HUES64 (cell line): Measurements from ENCODE around the gene CCNG1.
"Not testable (repeated sequence)": the region's sequence is repeated elsewhere in the genome, so short reads cannot be mapped to it uniquely, and the experiment has no call there.

Experiments used
- H3K27ac ChIP-seq: 2 replicates; pipeline ENCODE4 v1.7.0; 2013; ENCODE audit warnings: low read depth, low read length, inconsistent platforms
- H3K27me3 ChIP-seq: 2 replicates; pipeline ENCODE4 v1.6.1; 2013; ENCODE audit warnings: mild to moderate bottlenecking, low read length; ENCODE audit not compliant: insufficient read depth
- H3K36me3 ChIP-seq: 2 replicates; pipeline ENCODE4 v1.6.1; 2013; ENCODE audit warnings: mild to moderate bottlenecking, low read length; ENCODE audit not compliant: insufficient read depth
- H3K4me1 ChIP-seq: 2 replicates; pipeline ENCODE4 v1.6.1; 2013; ENCODE audit warnings: mild to moderate bottlenecking, low read length, moderate library complexity; ENCODE audit not compliant: insufficient read depth
- H3K4me3 ChIP-seq: 2 replicates; pipeline ENCODE4 v1.5.1; 2013; ENCODE audit warnings: mild to moderate bottlenecking, low read length, moderate library complexity
- H3K9ac ChIP-seq: 2 replicates; pipeline ENCODE4 v1.6.1; 2013; ENCODE audit warnings: mild to moderate bottlenecking, low read depth, low read length
- H3K9me3 ChIP-seq: 2 replicates; pipeline ENCODE4 v1.6.1; 2013; ENCODE audit warnings: low read depth, low read length; ENCODE audit not compliant: insufficient read depth
- WGBS: fragments of 150-250, 120-280 bp; methylation state at CpG from one replicate; pipeline ENCODE4 v1.1.7; 2013; ENCODE audit warnings: missing lambda C conversion rate; 5-methylcytosine and 5-hydroxymethylcytosine counted together

CCNG1 gene

GRCh38 chr5:163409384-163409783 lies 28.0 kb upstream of the CCNG1 start:
- H3K4me3 ChIP-seq: no peak overlapping the region
- no peak overlapping the region for H3K9ac ChIP-seq
- H3K27me3 ChIP-seq: no peaks in the 10 kb centered on the region
- no peak overlapping the region for H3K27ac ChIP-seq
- no peaks in the 10 kb centered on the region for H3K36me3 ChIP-seq
- no peaks in the 10 kb centered on the region for H3K4me1 ChIP-seq
- WGBS: 92% methylated on average over 6 of the region's 6 CpGs
- no peaks in the 10 kb centered on the region for H3K9me3 ChIP-seq

- WGBS: 92% methylated on average over 2 of the region's 2 CpGs
- Histone ChIP-seq H3K4me3 (no peak overlapping the region), H3K9me3 (no peaks in the 10 kb centered on the region), H3K4me1 (0 out of 2 replicates have a peak, but pooled peaks cover 2% of the 10 kb centered on the region), H3K27me3 (no peaks in the 10 kb centered on the region), H3K36me3 (no peaks in the 10 kb centered on the region), H3K9ac (no peak overlapping the region), H3K27ac (no peak overlapping the region)
Observed at GRCh38 chr5:163410505-163410904, 26.9 kb upstream of the CCNG1 start.

GRCh38 chr5:163415673-163416072 lies 21.7 kb upstream of the CCNG1 start:
- H3K9ac ChIP-seq, H3K27ac ChIP-seq, H3K9me3 ChIP-seq, H3K36me3 ChIP-seq, H3K27me3 ChIP-seq, H3K4me1 ChIP-seq: not testable (repeated sequence)
- H3K4me3 ChIP-seq: peak overlapping the region; percentile 31
- WGBS: 17% methylated on average over 15 of the region's 15 CpGs

- no peaks in the 10 kb centered on the region for H3K9me3 ChIP-seq
- 93% methylated on average over 1 of the region's 1 CpG for WGBS
- H3K9ac ChIP-seq: no peak overlapping the region
- no peak overlapping the region for H3K4me3 ChIP-seq
- no peaks in the 10 kb centered on the region for H3K27me3 ChIP-seq
- H3K4me1 ChIP-seq: no peaks in the 10 kb centered on the region
- H3K27ac ChIP-seq: no peak overlapping the region
- no peaks in the 10 kb centered on the region for H3K36me3 ChIP-seq
Observed at GRCh38 chr5:163424836-163425235, 12.6 kb upstream of the CCNG1 start.

GRCh38 chr5:163426128-163426527 lies 11.3 kb upstream of the CCNG1 start:
- H3K9me3 ChIP-seq, H3K4me3 ChIP-seq, H3K27me3 ChIP-seq, H3K27ac ChIP-seq, H3K9ac ChIP-seq, H3K36me3 ChIP-seq, H3K4me1 ChIP-seq: not testable (repeated sequence)
- 97% methylated on average over 4 of the region's 4 CpGs for WGBS

GRCh38 chr5:163432544-163432943 lies 4.9 kb upstream of the CCNG1 start:
- Histone ChIP-seq H3K9me3 (no peaks in the 10 kb centered on the region), H3K4me1 (peaks cover 10% of the 10 kb centered on the region), H3K27ac (no peak overlapping the region), H3K9ac (no peak overlapping the region), H3K27me3 (no peaks in the 10 kb centered on the region), H3K4me3 (no peak overlapping the region), H3K36me3 (no peaks in the 10 kb centered on the region)
- 98% methylated on average over 1 of the region's 1 CpG for WGBS

GRCh38 chr5:163433271-163433670 lies 4.1 kb upstream of the CCNG1 start:
- Histone ChIP-seq H3K4me1 (peaks cover 10% of the 10 kb centered on the region), H3K9me3 (no peaks in the 10 kb centered on the region), H3K4me3 (no peak overlapping the region), H3K27me3 (no peaks in the 10 kb centered on the region), H3K27ac (no peak overlapping the region; the same call in 1 of the 2 replicates), H3K9ac (no peak overlapping the region), H3K36me3 (no peaks in the 10 kb centered on the region)
- WGBS: 81% methylated on average over 5 of the region's 5 CpGs

- WGBS: 92% methylated on average over 2 of the region's 3 CpGs
- no peak overlapping the region for H3K9ac ChIP-seq
- H3K27me3 ChIP-seq: no peaks in the 10 kb centered on the region
- H3K36me3 ChIP-seq: peaks cover 6% of the 10 kb centered on the region
- H3K4me3 ChIP-seq: no peak overlapping the region
- H3K9me3 ChIP-seq: no peaks in the 10 kb centered on the region
- H3K4me1 ChIP-seq: peaks cover 15% of the 10 kb centered on the region
- no peak overlapping the region for H3K27ac ChIP-seq
Observed at GRCh38 chr5:163434401-163434866, 3.0 kb upstream of the CCNG1 start.

GRCh38 chr5:163436515-163436914 lies 880 bp upstream of the CCNG1 start:
- Histone ChIP-seq H3K4me3 (peak overlapping the region; percentile 77), H3K36me3 (peaks cover 27% of the 10 kb centered on the region), H3K4me1 (peaks cover 26% of the 10 kb centered on the region), H3K27me3 (no peaks in the 10 kb centered on the region), H3K27ac (peak overlapping the region; percentile 46), H3K9me3 (no peaks in the 10 kb centered on the region), H3K9ac (peak overlapping the region; percentile 62)
- WGBS: 47% methylated on average over 4 of the region's 4 CpGs

- peak overlapping the region; percentile 46 for H3K27ac ChIP-seq
- H3K9ac ChIP-seq: peak overlapping the region; percentile 62
- H3K4me3 ChIP-seq: peak overlapping the region; percentile 77
- H3K9me3 ChIP-seq: no peaks in the 10 kb centered on the region
- WGBS: 4% methylated on average over 6 of the region's 6 CpGs
- H3K4me1 ChIP-seq: peaks cover 26% of the 10 kb centered on the region
- peaks cover 31% of the 10 kb centered on the region for H3K36me3 ChIP-seq
- H3K27me3 ChIP-seq: no peaks in the 10 kb centered on the region
Observed at GRCh38 chr5:163437011-163437308, 435 bp upstream of the CCNG1 start.

GRCh38 chr5:163439092-163439425 lies 1.7 kb downstream of the CCNG1 start:
- Histone ChIP-seq H3K9me3 (no peaks in the 10 kb centered on the region), H3K9ac (peak overlapping the region; percentile 93; the same call in 1 of the 2 replicates), H3K4me1 (peaks cover 26% of the 10 kb centered on the region), H3K27me3 (no peaks in the 10 kb centered on the region), H3K4me3 (peak overlapping the region; percentile 77), H3K27ac (no peak overlapping the region), H3K36me3 (peaks cover 51% of the 10 kb centered on the region)
- WGBS: 65% methylated on average over 2 of the region's 2 CpGs

- Histone ChIP-seq H3K27ac (0 out of 2 replicates have a peak overlapping the region, but pooled peaks have one; percentile 18), H3K4me1 (peaks cover 26% of the 10 kb centered on the region), H3K9ac (no peak overlapping the region), H3K36me3 (peaks cover 70% of the 10 kb centered on the region), H3K27me3 (no peaks in the 10 kb centered on the region), H3K4me3 (no peak overlapping the region), H3K9me3 (no peaks in the 10 kb centered on the region)
- 96% methylated on average over 3 of the region's 3 CpGs for WGBS
Observed at GRCh38 chr5:163440954-163441353, 3.6 kb downstream of the CCNG1 start.
